Activated CD8-positive, alpha-beta memory T cell treated with anti-CD3 and anti-CD28 coated beads, Interleukin-2, amount 50 U/mL, for 48 hours (primary cell): Measurements from ENCODE around the gene SHE.
"Not testable (repeated sequence)": the region's sequence is repeated elsewhere in the genome, so short reads cannot be mapped to it uniquely, and the experiment has no call there.

Experiments used
- DNase-seq: peaks from one replicate; pipeline ENCODE4 v3.0.0-alpha.2; 2020

The SHE gene

GRCh38 chr1:154502066-154502743, at the start of gene SHE, which contains the start of gene TDRD10:
Gene SHE (minus strand): TSS chr1:154502412. CDS start chr1:154502026, 386 bp downstream.
Gene TDRD10 (plus strand): TSS chr1:154502219. CDS start chr1:154506904, 4,685 bp downstream.
- DNase-seq: no peak

- DNase-seq: no peak
These were observed 49.3 kb upstream of the SHE start for GRCh38 chr1:154551474-154551873.

DNA sequence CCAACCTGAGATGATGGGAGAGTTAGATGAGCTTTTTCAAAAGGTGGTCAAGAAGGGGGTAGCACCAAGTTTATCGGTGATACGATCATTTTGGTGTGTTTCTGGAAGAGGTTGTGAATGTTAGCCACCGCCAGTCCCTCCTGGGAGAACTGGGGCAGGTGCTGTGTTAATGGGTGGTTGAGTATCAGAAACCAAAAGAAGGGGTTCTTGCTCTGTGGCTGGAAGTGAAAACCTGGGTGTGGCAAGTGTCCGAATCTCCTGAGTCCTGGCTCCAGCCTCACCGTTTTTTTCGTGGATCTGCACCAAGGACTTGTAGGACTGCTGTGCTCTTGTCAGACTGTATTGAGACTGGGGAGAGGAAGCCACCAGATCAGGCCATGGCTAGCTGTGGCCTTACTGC, 48.4 kb upstream of the SHE start:
- DNase-seq: no peak

- DNase-seq: no peak
These were observed 47.9 kb upstream of the SHE start for GRCh38 chr1:154550070-154550469.

DNA sequence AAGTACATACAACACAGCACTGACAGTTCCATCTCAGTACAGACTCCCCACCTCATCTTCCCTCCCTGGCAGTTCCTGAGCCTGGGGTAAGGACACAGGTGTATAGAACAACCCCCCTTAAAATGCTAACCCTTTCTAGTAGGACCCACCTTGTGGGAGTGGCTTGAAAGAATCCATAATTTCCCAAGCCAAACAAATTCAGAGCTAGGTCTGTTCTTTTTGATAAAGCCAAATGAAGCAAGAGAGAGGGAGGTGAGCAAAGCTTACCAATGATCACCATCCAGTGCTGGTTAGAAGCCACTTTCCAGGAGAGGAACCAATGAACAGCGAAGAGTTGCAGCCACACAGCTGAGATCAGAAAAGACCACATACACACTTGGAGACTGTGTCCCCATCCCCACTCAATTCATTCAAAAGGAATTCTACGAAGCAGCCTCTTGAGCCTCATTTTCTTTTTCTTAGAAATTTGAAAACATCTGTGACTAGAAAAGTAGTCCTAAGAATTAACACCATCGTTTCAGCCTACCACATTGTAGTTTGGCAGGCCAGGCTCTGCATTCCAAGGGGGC, 47.1 kb upstream of the SHE start:
- DNase-seq: no peak

GRCh38 chr1:154548028-154548427, 45.8 kb upstream of the SHE start:
- no peak for DNase-seq

DNA sequence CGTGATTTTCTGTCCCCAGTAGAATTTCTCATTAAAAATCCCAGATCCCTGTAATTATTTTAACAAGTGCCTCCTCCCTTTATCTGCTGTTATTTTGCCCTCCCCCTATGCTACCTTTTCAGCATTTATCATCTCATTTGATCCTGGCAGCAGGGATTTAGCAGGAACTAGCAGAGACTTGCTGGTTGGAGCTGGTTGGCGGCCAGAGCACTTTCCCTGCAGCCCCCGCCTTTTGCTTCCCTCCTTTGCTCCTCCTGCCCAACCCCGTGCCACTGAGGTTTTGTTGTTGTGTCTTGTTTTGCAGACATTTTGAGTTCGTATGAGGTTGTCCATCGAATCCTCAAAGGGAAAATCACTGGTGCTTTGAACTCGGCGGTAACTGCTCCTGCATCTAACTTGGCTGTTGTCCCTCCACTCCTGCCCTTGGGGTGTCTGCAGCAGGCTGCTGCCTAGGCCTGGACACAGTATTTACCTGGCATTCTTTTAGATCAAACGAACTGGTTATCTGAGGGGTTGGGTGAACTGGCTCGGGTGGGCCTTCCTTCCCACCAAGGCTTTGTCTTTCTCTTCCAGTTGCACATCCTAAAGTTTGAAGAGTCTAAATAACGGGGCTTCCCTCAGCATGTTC, 45.0 kb upstream of the SHE start:
- no peak for DNase-seq

DNA sequence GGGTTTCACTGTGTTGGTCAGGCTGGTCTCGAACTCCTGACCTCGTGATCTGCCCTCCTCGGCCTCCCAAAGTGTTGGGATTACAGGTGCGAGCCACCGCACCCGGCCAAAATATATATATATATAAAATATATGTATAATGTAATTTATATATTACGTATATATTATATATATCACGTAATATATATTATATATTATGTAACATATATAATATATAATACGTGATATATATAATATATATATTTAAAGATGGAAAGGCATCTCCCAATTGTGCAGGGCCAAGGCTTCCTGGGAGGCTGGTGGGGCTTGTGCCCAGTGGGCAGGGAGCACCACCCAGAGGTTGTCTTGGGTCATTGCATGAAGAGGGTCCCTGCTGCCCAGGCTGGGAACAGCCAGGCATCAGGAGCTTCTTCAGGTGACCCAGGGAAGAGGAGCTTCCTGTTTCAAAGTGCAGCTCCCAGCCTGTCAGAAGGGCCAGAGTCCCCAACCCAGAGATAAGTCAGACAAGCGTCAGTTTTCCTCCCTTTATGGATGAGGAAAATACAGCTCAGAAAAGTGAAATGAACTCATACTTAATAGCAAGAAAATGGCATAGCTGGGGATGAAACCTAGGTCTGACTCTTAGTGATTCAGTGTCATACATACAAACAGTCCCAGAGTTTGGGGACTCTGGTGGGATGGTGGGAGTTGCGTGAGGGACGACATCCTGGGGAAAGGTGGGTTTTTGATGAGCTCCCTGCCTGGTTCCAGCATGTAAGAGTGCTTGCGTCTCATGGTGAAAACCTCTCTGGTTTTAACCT, 44.3 kb upstream of the SHE start:
- peak; percentile 76 for DNase-seq

- no peak for DNase-seq
These were observed 39.0 kb upstream of the SHE start for GRCh38 chr1:154541231-154541630.

DNA sequence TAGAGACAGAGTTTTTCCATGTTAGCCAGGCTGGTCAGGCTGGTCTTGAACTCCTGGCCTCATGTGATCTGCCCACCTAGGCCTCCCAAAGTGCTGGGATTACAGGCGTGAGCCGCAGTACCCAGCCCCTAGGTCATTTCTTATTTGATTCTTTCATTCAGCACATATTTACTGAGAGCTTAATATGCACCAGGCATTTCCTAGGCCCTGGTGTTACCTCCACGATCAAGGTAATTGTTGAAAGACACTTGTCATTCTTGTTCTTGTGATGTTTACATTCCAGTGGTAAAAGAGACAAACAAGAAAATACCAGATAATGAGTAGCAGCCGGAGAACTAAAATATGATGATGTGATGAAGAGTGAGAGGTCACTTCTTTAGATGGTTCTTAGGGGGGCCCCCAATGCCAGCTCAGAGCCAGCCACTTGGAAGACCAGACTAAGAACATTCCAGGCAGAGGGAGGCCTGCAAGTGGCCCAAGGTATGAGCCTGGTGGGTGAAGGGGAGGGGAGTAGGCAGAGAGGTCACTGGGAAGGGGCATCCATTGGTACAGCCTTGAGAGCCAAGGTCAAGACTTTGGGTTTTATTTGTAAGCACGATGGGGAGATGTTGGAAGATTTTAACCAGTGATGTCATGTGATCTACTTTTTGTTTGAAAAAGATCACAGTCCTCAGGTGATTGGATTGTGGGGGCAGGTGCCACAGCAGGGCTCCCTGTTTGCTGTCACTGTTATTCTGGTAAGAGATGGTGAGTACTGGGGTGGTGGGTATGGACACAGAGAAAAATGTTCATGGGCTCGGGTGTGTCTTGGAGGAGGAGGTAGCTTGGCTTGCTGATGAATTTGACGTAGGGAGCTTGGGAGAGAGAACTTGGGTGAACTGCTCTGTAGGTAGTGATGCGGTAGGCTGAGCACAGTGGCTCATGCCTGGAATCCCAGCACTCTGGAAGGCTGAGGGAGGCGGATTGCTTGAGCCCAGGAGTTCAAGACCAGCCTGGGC, 37.6 kb upstream of the SHE start:
- no peak for DNase-seq

DNA sequence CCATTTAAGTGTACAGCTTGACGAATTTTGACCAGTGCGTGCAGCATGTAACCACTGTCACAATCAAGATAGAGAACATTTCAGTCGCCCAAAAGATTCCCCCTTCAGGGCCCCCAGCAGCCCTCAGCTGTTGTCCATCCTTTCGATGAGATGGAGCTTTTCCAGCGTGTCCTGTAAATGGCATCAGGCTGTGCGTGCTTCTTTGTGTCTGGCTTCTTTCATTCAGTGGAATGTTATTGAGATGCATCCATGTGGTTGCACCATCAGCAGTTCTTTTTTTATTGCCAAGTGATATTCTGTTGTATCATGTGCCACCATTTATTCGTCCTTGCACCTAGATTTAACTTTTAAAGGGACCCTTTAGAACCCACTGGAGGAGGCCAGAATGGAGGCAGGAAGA, 34.4 kb upstream of the SHE start:
- no peak for DNase-seq

DNA sequence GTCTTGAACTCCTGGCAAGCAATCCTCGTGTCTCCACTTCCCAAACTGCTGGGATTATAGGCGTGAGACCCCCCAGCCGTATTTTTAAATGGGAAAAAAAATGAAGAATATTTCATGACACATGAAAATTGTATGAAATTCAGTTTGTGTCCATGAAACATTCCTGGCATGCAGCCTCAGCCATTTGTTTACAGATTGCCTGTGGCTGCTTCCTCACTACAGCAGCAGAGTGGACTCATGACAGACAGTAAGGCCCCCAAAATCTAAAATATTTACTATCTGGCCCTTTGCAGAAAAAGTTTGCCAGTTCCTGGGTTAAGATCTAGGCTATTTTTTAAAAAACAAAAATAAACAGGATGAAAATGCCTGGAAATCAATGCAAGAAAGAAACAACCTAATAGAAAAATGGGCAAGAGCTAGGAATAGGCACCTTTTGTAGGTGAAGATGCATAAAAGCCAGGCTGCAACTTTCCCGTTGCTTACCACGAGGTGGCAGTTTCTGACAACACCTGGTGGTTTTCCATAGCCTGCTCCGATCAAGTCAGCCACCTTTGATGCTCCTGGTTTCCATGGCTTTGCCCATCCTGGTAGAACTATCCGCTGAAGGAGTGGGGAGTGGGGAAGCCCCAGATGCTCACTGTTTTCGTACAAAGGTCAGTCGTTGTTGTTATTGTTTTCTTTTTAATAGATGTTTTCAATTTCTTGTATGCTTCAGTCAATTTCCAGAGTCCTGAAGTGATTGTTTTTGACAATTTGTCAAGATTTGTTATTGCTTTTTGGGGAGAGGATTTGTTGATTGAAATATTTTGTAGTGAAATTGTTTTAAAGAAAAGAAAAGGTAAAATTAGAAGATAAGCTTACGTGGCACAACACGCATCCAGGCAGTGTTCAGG, 32.0 kb upstream of the SHE start:
- no peak for DNase-seq

- not testable (repeated sequence) for DNase-seq
These were observed 29.7 kb upstream of the SHE start for GRCh38 chr1:154531950-154532349.

GRCh38 chr1:154529308-154529707, 27.1 kb upstream of the SHE start:
- DNase-seq: no peak

DNA sequence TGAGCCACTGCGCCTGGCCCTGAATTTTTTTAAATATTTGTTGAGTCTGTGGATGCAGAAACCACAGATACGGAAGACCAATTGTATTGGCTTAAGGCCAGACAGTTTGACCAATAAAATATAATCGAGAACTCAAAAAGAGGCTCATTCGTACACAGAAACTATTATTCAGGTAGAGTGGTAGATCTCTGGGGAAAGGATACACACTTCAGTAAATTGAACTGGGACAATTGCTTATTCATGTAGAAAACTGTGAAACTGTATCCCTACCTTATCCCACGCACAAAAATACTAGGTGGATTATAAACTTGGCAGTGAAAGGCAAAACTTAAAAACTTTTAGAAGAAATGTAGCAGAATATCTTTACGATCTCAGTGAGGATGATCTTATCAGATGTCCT, 25.0 kb upstream of the SHE start:
- DNase-seq: no peak

GRCh38 chr1:154524881-154525280, 22.7 kb upstream of the SHE start:
- no peak for DNase-seq

- no peak for DNase-seq
These were observed 19.5 kb upstream of the SHE start for GRCh38 chr1:154521695-154522094.

DNA sequence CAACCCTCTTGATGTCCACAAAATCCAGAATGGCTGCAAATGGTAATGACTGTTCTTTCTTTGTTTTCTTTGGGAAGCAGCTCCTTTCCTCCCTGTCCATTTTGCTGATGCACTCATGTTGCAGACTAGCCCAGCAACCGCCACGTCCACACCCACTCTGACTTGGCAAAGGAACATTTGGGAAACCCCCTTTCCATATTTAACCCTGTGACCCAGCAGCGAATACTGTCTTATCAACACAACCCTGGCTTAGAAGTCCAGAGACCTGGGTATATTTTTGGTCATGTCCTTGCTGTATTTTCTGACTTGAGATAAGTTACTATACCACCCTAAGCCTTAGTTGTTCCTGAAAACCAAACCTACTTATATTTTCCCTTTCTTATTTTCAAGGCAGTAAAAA, 18.1 kb upstream of the SHE start:
- DNase-seq: no peak

- no peak for DNase-seq
These were observed 17.4 kb upstream of the SHE start for GRCh38 chr1:154519591-154519991.

DNA sequence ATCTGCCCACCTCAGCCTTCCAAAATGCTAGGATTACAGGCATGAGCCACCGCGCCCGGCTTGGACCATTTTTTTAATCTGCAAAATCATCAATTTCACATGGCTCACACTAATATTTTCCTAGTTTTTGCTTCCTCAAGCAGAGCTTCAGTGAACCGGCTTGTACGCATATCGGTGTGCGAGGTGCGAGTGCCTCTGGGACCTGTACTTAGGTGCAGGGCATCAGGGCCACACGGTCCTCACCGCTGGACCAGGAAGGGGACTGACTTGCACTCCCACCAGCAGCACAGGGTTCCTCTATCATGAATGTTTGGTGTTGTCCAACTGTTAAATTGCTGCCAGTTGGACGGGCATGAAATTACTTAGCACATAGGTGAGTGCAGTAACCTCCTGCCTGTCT, 15.4 kb upstream of the SHE start:
- DNase-seq: no peak

GRCh38 chr1:154514066-154514553, 11.9 kb upstream of the SHE start:
- no peak for DNase-seq
